Dedifferentiated amniotic fluid mesenchymal stem cell (primary cell): ENCODE data around the gene RFFL.

Experiments used
- DNase-seq: peaks from one replicate; pipeline ENCODE4 v3.0.0-alpha.2; 2016; ENCODE audit errors: extremely low spot score

The RFFL gene

DNA sequence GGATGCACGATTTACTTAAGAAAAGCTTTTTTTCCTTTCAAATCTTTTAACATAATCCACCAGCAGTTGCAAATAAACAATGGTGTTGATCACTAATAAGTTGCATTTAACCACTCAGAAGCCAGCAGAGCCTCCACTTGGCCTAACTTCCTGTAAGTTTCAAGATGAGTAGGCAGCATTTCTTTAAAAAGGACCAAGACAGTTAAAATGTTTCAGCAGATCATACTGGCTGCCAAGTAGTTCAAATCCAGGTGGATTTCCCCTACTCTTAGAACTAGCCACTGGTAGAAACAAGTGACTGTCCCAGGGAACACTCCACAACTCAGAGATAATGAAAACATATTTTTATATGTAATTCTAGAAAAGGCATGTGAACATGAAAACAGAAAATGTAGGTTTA is 17.0 kb upstream of the RFFL start:
- DNase-seq, result no peak

DNA sequence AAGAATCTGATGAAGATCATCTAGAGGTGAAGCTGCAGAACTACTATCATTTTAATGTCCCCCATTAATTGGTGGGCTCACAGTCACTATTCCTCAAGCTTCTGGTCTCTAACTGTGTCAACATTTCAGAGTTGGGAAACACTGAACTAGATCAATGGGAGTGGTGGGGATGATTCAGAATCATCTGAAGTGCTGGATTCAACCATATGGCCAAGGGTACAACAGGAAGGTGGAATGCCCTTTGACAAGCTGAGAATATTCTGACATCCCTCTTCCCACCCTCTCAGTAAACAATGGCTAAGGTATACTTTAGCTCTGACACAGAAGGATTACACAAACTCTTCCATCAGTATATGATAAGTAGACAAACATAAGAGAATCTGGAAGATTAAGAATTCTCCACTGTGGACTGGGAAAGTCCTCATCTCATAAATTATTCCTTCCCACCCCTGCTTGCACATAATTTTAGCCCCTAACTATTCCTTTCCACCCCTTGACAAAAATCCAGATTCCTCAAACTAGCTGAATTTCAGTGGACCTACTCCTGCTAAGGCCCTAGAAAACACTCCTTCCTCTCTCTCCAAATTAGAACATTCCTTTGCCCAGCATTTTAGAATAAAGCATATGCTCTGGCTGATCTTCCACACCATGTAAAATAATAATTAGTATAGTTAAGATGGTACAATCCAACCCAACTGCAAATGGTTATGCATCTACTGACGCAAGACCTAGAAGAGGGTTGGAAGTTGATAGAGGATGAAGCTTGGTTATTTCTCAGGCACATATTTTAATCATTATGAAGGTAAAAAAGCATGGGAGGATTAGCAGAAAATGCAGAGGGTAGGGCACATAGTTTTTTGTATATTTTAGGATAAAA is 16.3 kb upstream of the RFFL start:
- DNase-seq, result no peak

DNA sequence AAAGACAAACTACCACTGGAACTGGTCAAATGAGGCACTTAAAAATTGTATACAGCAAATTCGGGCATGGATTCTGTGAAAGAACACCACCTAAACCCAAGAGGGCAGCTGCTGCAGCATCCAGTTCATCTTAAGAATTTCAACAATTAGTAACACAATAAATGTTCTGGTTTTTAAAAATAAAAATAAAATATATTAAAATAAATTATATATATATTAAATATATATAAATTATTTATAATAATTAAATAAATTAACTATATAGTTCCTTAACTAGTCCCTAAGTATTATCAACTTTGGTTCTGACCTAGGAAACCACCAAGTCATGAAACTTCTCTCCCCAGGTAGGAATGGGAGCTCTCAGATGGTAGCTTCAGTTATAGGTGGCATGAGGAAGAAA is 13.4 kb upstream of the RFFL start:
- DNase-seq, result no peak

DNA sequence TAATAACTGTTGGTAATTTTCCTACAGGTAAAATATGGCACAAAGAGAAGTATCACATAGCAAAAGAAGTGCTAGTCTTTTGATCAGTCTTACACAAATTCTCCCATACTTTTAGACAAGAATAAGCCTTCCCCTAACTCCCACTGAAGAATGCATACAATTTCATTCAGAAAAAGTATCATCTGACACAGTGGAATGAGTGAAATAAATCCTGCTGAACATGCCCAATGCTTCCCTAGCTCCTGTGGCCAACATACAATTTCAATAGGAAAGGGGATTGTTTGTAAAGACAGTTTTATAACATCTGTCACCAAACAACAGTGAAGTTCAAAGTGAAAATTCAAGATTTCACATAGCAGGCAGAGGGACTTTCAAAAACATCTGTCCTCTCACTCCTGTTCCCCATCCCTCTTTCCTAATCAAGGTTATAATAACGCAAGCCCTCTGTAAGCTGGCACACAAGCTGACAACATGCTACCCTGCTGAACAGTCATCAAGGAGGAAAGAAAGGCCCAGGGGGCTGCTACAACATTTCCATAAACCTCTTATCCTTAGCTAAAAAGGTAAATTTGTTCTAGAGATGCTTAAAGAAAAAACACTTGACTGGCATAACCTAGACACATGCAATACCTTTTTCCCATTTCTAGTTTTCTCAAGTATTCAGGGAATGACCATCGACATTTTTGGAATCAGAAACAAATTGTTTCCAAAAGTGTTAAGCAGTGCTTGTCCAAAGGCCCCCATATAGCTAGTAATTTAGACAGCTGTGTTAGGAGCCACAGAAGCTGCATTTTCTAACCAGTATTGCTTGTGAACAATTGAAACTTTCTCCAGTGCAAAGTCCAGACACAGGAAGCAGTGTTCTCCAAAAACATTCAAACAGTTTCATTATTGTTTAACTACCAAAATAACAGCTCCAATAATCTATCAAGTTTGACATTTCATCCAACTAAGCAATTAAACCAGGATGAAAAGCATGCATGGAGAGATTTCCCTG is 11.5 kb upstream of the RFFL start:
- DNase-seq, result no peak

DNA sequence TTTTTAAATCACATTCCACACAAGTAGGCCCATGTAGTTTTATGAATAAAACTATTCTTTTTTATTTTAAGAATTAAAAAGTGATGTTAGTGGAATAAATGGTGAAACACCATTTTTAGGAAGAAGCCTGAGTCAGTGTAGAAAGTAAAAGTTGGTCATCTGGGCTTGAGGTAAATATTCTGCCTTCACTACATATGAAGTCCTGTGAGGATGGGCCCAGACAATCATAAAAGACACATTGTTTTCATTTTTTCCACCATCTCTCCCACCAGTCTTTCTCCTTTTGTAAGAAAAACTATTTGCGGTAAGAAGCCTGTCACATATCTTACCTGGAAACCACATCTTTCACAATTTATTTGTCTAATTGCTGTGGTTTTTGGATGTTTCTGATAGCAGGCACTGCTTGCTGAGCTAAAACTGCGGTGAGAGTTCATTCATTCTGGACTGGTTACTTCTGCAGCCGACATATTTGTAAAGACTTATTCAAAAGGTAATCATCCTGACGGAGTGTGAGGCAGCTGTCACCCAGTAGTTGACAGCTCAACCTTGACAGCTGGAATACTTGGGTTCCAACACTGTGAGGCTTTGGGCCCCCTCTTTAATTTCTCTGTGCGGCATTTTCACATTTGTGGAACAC is 10.6 kb upstream of the RFFL start:
- no peak for DNase-seq

DNA sequence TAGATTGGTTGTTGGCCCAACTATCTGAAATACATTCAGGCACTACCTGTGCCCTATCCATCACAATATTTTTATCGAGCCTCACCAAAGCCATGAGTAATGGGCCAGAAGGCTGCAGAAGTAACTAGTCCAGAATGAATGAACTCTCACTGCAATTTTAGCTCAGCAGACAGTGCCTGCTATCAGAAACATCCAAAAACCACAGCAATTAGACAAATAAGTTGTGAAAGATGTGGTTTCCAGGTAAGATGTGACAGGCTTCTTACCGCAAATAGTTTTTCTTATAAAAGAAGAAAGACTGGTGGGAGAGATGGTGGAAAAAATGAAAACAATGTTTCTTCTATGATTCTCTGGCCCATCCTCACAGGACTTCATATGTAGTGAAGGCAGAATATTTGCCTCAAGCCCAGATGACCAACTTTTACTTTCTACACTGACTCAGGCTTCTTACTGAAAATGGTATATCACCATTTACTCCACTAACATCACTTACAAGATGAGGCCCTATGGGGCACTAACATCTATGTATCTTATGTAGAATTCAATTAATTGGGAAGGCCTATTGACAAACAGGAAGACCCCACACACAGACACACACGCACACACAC is 9.8 kb upstream of the RFFL start:
- no peak for DNase-seq

DNA sequence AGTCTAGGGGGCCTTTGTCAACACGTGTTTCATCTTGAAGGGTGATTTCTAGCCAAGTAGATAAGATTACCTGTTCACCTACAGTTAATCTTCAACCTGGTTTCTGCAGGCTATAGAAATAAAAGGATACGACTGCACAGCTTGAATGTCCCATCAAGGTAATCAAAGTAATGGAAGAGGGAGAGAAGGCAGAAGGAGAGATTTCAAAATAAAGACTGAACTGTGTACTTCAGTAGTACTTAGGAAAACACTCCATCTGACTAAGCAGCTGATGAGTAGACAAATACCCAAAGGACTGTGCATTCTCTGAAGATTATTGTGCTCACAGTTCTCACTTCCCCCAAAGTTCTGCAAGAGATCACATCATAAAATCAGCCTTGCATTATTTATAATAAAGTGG is 5.8 kb upstream of the RFFL start:
- DNase-seq, result no peak

DNA sequence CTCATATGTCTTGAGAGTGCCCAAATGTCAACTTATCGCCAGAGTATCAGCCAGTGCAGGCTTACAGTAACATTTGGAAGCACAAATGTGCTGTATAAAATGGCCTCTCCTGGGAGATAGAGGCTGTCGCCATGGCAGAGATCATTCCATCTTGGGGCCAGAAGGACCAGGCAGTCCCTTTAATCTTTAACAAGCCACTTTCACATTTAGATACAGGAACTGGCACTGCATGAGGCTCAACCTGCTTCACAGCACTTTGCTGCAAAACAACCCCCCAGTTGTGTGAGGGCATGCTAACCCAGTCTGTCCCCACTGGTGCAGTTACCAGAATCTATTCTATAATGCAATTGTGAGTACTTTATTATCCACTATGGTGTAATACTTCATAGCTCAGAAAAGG is 4.7 kb upstream of the RFFL start:
- DNase-seq, result no peak

DNA sequence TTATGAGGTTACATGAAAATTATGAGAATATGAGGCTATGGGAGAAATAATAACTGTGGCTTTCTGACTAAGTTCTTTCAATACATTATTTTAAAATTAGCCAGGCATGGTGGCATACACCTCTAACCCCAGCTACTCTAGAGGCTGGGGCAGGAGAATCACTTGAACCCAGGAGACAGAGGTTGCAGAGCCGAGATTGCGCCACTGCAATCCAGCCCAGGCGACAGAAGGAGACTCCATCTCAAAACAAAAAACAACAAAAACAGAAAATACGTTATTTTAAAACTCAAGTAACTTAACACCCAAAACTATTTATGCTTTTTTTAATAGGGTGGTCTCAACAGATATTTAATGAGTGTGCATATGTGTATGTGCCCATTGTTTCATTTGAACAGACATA is 2.4 kb upstream of the RFFL start:
- no peak for DNase-seq

DNA sequence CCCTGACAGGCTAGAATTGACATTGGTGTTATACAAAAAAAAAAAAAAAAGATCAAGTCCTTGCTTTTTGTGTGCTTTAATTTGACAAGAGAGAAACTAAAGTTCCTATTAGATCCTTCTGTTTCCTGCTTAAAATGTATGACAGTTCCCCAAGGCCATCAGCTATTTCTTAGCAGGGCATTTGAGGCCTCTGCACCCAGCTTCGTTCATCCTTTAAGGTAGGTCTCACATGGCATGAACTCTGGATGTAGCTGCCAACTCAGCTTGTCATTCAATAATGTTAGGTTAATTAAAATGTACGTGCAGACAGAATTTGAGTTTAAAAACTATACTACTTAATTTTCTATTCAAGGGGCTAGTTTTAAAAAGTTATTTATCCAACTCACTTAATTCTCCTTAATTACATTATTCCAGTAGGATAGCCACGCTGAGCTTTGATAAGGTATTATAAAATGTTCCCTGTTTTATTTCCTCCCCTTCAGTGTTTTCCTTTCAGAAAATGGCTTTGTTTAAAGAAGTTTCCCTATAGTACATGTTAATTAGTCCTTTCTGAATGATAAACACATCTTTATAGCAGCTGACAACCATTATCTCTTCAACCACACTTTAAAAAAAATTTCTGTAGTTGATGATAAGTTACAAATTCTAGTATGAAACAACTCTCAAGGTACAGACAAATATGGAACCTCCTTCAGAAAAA is 1.2 kb upstream of the RFFL start:
- DNase-seq, result no peak

DNA sequence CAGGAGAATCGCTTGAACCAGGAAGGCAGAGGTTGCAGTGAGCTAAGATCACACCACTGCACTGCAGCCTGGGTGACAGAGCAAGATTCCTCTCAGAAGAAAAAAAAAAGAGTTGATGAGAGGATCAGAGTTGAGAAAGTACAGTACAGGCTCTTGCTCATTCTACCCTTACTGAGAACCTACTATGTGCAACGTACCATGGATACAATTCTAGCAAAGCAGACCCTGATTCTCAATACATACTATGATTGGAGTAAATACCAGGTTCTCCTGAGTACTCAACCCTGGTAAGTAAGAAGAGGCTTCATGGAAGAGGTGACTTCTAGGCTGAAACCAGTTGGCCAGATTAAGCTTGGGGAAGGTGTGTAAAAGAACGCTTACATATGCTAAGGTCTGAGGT is 1.2 kb downstream of the RFFL start:
- no peak for DNase-seq

DNA sequence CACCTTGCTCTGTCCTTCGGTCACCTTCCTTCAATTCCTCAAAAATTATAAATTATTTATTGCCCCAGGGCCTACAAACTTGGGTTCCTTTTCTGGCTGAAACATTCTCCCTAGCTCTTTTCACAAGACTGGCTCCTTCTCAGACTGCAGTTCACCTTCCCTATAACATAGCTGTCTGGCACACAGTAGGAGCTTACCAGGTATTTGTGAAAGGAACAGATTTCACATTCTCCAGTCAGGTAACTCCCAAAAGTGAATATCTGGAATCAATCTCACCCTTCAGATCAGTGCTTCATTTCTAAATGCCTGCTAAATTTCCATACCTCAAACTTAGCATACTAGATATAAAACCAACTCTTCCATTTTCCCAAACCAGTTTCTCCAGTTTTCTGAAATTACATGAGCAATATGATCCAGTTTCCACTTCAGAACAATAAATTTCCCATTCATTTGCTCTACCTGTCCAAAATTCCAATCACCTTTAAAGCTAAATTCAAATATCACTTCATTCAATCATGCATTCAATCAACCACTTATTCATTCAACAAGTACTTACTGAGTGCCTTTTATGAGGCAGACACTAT is 6.1 kb downstream of the RFFL start:
- DNase-seq, result no peak

DNA sequence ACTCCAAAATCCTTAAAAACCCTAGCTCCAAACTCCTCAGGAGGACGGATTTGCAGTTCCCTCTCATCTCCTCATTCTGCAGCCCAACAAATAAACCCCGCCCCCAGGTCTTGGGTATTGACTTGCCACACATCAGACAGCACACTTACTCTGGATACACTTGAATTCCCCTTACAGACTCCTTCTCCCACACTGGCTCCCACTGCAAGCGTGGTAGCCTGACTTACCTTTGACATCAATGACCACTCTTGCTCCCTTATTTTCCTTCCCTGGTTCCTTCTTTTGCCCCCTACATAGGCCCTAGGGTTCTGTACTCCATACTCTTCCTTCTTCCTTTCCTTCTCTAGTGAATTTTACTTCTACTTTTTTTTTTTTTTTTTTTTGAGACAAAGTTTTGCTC is 7.5 kb downstream of the RFFL start:
- DNase-seq, result no peak

DNA sequence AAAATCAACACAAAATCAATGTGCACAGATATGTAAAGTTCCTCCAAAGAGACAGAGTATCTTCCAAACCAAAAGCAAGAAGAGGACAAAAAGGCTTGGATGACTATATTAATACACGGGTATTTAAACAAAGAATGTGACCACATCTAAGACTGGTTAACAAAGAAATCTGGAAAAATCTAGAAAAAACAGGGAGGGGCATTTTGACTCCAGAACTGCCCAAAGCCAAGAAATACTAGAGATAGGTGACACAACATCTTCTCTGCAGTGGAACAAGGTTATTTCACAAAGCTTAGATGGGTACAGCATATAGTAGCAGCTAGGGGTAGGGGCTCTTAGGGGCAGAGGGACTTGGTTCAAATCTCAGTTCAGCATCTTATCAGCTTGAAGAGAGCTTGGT is 10.3 kb downstream of the RFFL start:
- no peak for DNase-seq

DNA sequence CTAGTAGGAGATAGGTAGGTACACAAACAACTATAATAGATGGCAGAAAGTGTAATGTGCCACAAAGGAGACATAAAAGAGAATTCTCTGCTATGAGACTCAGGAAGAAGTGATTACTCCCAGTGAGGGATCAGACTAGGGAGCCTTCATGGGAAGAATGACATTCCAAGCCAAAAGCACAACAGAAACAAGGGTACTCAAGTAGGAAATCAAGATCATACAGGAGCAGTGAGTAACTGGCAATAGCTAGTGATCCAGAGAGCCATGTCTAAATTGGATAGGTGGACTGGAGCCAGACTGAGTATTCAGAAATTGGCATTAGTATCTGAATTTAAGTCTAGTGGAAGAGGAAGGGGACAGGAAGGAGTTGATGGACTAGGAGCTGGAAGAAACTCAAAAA is 10.7 kb downstream of the RFFL start:
- no peak for DNase-seq

DNA sequence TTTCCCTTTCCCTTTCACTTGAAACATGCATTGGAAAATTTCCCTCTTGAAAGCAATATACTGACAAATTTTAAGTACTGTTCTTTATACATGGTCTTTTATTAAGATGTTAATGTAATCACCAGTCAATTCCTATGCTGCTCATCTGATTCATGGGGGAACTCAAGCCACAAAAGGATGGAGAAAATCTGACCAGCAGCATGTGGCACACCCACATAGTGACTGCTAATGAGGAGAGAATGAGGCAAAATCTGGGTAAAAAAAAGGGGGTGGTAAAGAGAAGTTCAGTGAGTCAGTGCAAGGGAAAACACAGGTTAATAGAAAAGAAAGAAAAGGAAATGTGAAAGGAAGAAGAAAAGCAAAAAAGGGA is 11.3 kb downstream of the RFFL start:
- DNase-seq, result no peak

DNA sequence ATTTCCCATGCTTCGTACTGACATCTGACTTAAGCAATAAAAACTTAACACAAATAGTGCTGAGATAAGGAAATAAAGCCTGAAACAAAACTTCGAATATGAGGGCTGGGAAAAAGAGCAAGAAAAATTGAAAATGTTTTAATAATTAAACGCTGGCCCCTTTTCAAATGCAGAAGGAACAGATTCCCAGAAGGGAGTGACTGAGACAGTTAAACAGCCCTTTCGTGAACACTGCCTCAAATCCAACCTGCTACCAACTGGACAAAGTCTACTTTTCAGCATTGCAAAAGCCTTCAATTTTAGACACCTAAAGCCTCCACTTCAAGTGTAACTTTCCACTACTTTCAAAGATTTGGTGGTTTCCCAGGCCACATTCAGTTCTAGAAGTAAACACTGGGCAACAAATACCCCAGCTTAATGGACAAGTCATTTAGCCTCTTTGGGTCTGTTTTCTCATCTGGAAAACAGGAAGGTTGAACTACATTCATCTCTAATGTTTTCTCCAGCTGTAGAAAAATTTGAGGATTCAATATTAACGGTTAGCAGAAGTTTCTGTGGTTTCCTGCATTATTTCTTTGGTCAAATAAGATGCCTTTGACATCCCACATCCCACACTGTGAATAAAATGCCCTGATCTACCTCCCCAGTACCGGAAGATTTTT is 11.8 kb downstream of the RFFL start:
- DNase-seq, result no peak

DNA sequence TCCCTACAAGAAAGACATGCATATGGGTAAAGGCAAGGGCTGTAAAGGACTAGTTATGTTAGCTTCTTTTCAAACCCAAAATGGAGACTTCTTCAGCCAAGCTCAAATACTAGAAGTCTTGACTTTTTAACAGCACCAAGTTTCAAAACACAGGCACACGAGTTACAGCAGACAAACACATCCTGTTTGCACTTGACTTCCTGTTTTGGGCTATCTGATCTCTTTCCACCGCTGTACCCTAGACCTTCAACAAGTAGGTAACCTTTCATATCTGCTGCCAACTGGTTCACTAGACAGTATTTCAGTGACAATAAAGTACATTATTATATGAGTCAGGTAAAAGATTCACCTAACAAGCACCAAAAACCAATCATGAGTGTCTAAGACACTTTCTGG is 12.3 kb downstream of the RFFL start:
- DNase-seq, result no peak

DNA sequence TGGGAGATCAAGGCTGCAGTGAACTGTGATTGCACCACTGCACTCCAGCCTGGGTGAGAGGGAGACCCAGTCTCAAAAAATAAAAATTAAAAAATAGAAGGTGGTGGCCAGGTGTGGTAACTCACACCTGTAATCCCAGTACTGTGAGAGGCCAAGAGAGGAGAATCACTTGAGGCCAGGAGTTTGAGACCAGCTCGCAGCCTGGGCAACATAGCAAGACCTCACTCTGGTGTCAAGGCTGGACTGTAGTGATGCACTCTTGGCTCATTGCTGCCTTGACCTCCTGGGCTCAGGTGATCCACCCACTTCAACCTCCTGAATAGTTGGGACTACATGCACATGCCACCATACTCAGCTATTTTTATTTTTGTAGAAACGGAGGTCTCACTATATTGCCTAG is 13.3 kb downstream of the RFFL start:
- no peak for DNase-seq

DNA sequence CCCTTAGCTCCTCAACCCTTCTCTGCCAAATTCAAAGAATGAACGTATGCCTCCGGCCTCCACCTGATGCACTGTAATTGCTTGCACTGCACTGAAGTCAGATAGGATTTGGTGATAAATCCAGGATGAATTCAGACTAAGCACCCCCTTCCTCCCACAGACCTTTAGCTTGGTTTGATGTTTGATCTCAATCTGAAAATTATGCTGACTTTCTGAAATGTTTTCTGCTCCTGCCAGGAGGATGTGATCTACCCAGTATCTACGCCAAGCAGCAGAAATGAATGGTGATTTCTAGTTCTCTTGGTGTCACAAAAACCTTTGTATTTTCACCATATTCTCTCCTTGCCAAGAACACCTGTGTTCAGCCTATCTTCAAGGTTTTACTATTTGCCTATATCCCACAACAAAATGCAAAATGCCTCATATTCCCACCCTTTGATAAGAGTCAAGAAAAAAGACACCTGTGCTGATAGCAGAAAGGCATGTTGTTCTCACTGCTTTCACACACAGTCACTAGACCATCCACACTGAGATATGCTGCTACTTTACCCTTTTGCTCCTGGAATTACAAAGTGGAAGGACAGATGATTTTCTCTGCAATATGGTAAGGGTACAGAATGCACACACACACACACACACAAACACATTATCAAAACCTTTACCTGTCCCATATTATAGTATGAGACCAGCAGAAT is 14.7 kb downstream of the RFFL start:
- DNase-seq, result no peak
